ENCODE results near the gene GSKIP.
"Not testable (repeated sequence)": the region's sequence is repeated elsewhere in the genome, so short reads cannot be mapped to it uniquely, and the experiment has no call there.

Gene GSKIP

GRCh38 chr14:96362965-96363750, at the start of gene GSKIP, which contains the start of gene ATG2B:
Gene GSKIP (plus strand): TSS chr14:96363526. CDS start chr14:96382248, 18,722 bp downstream.
Gene ATG2B (minus strand): TSS chr14:96363341. CDS start chr14:96362976, 365 bp downstream.
- peak; percentile 98 for DNase-seq (ENCODE audit: low read depth)

GRCh38 chr14:96316087-96316486, 47.2 kb upstream of the GSKIP start:
- DNase-seq (ENCODE audit: low read depth), result no peak

DNA sequence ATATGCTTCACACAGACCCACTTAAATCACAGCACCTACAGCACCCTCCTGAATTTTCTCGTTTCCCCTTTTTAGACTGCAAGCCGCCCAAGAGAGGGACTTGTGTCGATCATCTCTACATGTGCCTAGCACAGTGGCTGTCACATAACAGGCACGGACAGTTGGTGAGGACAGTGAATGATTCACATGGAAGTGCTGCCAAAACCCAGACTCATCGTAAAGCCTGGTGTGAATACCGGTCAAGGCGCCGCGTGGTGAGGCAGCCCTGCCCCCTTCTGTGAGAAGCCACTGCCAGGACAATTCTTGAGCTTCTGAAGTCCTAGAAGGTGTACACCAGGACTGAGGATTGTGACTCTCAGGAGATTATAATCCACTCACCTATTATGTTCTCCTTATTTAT, 44.5 kb upstream of the GSKIP start:
- no peak for DNase-seq (ENCODE audit: low read depth)

- no peak for DNase-seq (ENCODE audit: low read depth)
Measured at GRCh38 chr14:96320605-96321004, 42.7 kb upstream of the GSKIP start.

DNA sequence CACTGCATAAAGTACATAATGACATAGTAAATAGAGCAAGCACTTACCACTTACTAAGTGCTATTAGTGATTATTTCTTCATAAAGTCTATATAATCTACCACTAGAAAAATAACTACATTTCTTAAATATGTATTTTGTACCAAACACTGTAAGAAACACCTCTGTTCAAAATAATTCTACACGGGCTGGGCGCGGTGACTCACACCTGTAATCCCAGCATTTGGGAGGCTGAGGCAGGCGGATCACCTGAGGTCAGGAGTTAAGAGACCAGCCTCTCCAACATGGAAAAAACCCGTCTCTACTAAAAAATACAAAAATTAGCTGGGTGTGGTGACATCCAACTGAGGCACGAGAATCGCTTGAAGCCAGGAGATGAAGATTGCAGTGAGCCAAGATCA, 39.1 kb upstream of the GSKIP start:
- no peak for DNase-seq (ENCODE audit: low read depth)

- no peak for DNase-seq (ENCODE audit: low read depth)
Measured at GRCh38 chr14:96338551-96338950, 24.8 kb upstream of the GSKIP start.

GRCh38 chr14:96341323-96341722, 22.0 kb upstream of the GSKIP start:
- no peak for DNase-seq (ENCODE audit: low read depth)

- no peak for DNase-seq (ENCODE audit: low read depth)
Measured at GRCh38 chr14:96345669-96346068, 17.7 kb upstream of the GSKIP start.

DNA sequence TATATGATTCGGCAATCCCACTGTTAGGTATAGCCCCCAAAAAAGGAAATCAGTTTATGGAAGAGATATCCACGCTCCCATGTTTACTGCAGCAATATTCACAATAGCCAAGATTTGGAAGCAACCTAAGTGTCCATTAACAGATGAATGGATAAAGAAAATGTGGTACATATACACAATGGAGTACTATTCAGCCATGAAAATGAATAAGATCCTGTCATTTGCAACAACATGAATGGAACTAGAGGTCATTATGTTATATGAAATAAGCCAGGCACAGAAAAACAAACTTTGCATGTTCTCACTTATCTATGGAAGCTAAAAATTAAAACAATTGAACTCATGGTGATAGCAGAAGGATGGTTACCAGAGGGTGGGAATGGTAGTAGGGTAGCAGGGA, 15.4 kb upstream of the GSKIP start:
- not testable (repeated sequence) for DNase-seq (ENCODE audit: low read depth)

GRCh38 chr14:96349286-96350075, 13.8 kb upstream of the GSKIP start:
- no peak for DNase-seq (ENCODE audit: low read depth)

GRCh38 chr14:96351986-96352385, 11.3 kb upstream of the GSKIP start:
- DNase-seq (ENCODE audit: low read depth), result no peak

DNA sequence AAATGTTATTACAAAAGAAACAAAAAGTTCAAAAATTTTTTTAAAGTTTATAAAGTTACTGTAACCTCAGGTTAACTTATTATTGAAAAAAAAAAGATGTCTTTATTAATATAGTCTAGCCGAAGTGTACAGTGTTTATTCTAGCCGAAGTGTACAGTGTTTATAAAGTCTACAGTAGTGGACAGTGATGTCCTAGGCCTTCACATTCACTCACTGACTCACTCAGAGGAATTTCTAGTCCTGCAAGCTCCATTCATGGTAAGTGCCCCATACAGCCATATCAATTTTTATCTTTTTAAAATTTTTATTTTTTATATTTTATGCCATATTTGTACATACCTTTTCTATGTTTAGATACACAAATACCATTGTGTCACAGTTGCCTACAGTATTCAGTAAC, 10.6 kb upstream of the GSKIP start:
- DNase-seq (ENCODE audit: low read depth), result no peak

DNA sequence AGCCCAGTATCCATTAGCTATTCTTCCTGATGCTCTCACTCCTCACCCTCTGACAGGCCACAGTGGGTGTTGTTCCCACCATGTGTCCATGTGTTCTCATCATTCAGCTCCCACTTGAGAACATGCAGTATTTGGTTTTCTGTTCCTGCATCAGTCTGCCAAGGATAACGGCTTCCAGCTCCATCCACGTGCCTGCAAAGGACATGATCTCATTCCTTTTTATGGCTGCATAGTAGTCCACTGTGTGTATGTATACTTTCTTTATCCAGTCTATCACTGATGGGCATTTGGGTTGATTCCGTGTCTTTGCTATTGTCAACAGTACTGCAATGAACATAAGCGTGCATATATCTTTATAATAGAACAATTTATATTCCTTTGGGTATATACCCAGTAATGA, 9.1 kb upstream of the GSKIP start:
- no peak for DNase-seq (ENCODE audit: low read depth)

DNA sequence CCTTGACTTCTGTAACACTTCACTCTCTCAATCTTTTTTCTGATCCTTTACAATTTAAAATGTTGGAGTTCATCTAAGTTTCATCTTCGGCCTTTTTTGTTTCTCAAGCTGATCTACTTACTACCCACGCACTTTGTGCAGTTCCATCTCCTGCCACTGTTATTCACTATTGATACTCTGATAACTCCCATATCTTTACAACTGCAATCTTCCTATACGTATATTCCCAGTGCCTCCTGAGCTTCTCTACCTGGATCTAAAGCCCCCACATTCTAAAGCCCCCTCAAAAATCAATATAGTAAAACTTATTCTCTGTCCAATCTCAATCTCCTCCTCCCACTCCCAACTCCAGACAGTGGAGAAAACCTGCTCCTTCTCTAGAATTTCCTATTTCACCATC, 6.1 kb upstream of the GSKIP start:
- no peak for DNase-seq (ENCODE audit: low read depth)

GRCh38 chr14:96359959-96360358, 3.4 kb upstream of the GSKIP start:
- DNase-seq (ENCODE audit: low read depth), result no peak

GRCh38 chr14:96362071-96362964, 1.0 kb upstream of the GSKIP start:
- peak; percentile 15 for DNase-seq (ENCODE audit: low read depth)

DNA sequence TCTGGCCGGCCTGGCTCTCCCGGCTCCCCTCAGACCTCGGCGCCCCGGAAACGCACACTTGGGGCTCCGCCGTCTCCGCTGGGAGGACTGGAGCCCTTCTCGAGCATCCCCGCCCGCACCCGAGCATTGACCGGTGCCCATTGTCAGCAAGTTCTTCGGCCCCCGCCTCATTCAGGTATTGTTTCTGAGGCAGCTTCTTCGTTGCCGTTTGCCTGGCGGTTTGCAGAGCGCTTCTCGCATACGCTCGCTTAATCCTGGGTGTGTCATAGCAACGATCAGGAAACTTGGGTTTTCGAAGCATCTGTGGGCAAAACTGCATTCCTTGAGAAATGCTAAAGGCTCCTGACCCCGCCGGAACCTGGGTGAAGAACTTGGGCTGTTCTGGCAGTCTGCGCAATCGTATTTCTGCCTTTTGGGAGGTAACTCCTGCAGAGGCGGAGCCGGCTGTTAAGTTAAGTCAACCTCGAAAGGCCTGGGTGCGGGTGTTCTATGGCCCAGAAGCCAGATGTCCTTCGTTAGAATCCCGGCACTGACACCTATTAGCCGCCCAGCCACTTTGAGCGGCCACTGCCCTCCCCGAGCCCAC, 518 bp downstream of the GSKIP start:
- DNase-seq (ENCODE audit: low read depth), result no peak

GRCh38 chr14:96364962-96365361, 1.6 kb downstream of the GSKIP start:
- DNase-seq (ENCODE audit: low read depth), result no peak

- no peak for DNase-seq (ENCODE audit: low read depth)
Measured at GRCh38 chr14:96368534-96368933, 5.2 kb downstream of the GSKIP start.

DNA sequence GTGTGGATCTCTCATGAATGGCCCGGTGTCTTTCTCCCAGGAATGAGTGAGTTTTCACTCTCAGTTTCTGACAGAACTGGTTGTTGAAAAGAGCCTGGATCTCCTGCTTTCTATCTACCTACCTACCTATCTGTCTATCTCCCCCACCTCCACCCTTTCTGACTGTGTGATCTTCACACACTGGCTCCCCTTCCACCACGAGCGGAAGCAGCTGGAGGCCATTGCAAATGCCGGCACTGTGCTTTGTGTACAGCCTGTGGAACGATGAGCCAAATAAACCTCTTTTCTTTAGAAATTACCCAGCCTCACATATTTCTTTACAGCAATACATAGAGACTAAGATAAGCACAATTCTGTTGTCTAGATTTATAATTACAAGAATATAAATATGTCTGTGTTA, 7.2 kb downstream of the GSKIP start:
- DNase-seq (ENCODE audit: low read depth), result no peak

DNA sequence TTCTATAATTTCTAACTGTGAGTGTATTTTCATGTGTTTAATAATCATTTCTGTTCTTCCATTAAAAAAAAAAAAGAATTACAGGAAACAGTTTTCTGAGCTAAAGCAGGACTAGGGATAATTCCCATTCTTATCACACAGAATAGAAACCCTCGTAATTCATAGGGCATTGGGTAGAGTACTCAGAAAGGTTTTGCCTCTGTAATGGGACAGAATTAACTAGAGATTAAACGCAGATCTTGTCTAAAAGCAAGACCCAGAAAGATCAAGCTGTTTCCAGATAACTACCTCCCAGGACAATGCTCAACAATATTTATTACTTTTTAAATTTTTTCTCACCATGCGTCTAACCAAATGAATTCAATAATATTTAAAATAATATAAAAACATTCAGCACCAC, 10.2 kb downstream of the GSKIP start:
- DNase-seq (ENCODE audit: low read depth), result no peak

DNA sequence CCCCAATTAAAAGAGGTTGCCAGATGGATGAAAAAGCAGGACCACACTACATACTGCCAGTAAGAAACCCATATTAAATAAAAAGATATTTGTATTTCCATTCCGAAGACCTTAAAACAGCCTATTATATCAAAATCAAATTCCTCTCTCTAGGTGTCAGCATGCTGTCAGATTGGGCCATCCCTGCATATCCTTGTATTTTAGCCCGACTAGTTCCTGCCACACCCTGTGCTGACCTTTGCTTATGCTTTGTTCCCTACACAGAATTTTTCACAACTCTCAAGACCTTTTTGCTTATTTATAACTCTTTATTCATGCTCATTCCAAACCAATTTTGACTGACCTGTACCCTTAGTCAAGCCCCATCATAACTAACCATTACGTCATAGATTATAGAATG, 12.8 kb downstream of the GSKIP start:
- DNase-seq (ENCODE audit: low read depth), result no peak
